ENCODE data around the gene ELFN2. TPM values are rescaled to one million over a fixed set of nuclear protein-coding genes. Genes with fewer than 3 reads are reported as not detected.
A peak's percentile ranks its signal among the peaks of the same experiment; 100 is the strongest.

Gene ELFN2
- total and polyA plus RNA-seq, 5 donors from 2014 or later, result 0.44 TPM; not detected in 4

DNA sequence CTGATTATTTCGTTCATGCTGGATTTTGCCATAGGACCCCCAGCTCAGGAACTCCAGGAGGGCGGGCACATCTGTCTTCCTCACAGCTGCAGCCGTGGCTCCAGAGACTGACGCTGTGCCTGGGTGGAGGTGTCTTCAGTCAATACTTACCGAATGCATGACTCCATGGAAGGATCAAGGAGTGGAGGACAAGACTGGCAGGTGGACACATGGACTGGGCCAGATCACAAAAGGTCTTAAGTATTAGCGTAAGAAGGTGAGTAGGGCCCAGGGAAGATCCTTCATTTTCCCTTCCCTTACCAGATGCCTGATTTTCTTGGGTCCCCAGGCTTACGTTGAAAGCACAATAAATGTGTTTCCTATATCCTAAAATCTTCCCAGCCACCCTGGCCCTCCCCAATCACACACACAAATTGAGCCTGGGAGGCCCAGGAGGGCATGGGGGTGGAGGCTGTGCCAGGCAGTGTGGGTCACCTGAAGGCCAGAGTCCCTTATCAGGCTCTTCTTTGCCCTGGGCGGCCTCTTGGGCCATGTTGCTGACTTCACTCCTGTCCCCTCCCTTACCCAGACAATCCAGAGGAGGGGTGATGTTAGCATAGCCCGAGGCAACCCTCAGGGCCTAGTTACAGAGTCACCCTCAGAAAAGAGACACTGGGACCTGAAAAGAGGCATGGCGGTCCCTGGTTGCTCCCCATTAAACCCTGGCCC, 88.6 kb downstream of the ELFN2 start:
- H3K4me3 ChIP-seq (ENCODE audit: low read depth, low read length), result no peak overlapping the region

DNA sequence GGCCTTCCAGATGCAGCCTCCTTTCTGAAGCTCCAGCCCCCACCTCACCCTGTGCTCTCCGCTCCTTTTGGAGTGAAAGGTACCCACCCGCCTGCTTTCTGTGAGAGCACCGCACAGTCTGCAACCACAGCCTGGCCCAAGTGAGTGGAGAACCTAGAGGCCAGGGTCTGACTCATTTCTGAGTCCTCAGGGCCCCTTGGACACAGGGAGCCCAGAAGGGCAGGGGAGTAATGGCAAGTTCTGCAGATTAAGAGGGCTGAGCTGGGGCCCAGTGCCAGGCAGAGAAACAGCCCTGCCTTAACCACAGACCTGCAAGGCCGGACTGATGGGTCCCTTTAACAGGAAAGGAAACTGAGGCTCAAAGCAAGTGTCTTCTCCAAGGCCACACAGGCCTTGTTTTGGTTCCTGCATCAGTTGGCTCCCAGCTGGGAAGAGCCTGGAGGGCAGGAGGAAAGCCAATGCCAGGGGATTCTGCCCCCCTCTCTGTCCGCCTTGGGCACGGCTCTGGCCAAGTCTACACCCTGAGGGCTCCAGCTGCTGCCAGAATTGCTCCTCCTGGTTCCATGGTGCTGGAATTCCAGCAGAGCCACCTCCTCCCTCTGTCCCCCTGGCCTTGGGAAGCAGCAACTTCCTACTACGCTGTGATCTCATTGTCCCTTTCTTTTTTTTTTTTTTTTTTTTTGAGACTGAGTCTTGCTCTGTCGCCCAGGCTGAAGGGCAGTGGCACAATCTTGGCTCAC, 89.9 kb downstream of the ELFN2 start:
- peaks cover 47% of the 10 kb centered on the region for H3K27me3 Mint-ChIP-seq
- H3K27ac ChIP-seq (ENCODE audit: insufficient read depth, low read length, poor library complexity, severe bottlenecking), result no peak overlapping the region
- DNase-seq, result no peak

More for the DNA sequence above, 88.6 kb downstream of the ELFN2 start:
- Mint-ChIP-seq H3K27ac (no peak overlapping the region), H3K4me3 (no peak overlapping the region), H3K36me3 (no peaks in the 10 kb centered on the region), H3K27me3 (peaks cover 38% of the 10 kb centered on the region), H3K9me3 (peaks cover 0 to 4% (median 0%) of the 10 kb centered on the region in 7 donors), H3K4me1 (peaks cover 0 to 17% (median 3%) of the 10 kb centered on the region in 4 donors)
- ATAC-seq (ENCODE audit: low read depth in 2 of 2) (no peak), DNase-seq (no peak)
- H3K27ac ChIP-seq (ENCODE audit: insufficient read depth, low read length, poor library complexity, severe bottlenecking), result no peak overlapping the region
- H3K9me3 ChIP-seq (ENCODE audit: control insufficient read depth in 2 of 2, low read length in 2 of 2), result no peaks in the 10 kb centered on the region
- peaks cover 13% of the 10 kb centered on the region for H3K4me1 ChIP-seq (ENCODE audit: control insufficient read depth, insufficient read depth, low read length, poor library complexity, severe bottlenecking)
- H3K27me3 ChIP-seq (ENCODE audit: control insufficient read depth, insufficient read depth, low read length), result peaks cover 13% of the 10 kb centered on the region
- no peaks in the 10 kb centered on the region for H3K36me3 ChIP-seq (ENCODE audit: control insufficient read depth, insufficient read depth, low read length)

DNA sequence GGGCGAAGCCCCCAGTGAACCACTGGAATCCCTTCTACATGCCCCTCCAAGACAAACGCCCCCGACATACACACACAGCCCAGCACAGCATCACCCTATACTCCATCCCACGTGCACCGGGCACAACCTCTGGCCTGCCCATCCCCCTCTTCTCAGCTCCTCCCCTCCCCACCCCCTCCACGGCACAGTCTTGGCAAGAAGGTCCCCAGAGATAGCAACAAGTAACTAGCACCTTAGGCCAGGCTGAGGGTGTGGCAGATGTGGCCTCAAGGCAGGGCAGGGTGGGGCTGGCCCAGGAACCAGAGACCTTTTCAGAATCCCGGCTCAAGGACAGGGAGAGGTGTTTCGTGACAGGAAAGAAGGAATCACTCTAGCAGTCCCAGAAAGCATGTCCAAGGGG, 90.7 kb downstream of the ELFN2 start:
- Histone ChIP-seq H3K27ac (ENCODE audit: insufficient read depth, low read length, poor library complexity, severe bottlenecking) (no peak overlapping the region), H3K4me3 (ENCODE audit: low read depth, low read length) (no peak overlapping the region), H3K27me3 (ENCODE audit: control insufficient read depth, insufficient read depth, low read length) (peaks cover 21% of the 10 kb centered on the region), H3K4me1 (ENCODE audit: control insufficient read depth, insufficient read depth, low read length, poor library complexity, severe bottlenecking) (peaks cover 13% of the 10 kb centered on the region), H3K36me3 (ENCODE audit: control insufficient read depth, insufficient read depth, low read length) (no peaks in the 10 kb centered on the region), H3K9me3 (ENCODE audit: control insufficient read depth in 2 of 2, low read length in 2 of 2) (no peaks in the 10 kb centered on the region)
- H3K4me3 Mint-ChIP-seq, result no peak overlapping the region
- peaks cover 55% of the 10 kb centered on the region for H3K27me3 Mint-ChIP-seq
- no peak for DNase-seq
- H3K27ac Mint-ChIP-seq, result no peak overlapping the region
- H3K4me1 Mint-ChIP-seq, result peaks cover 0 to 17% (median 3%) of the 10 kb centered on the region in 4 donors
- H3K9me3 Mint-ChIP-seq, result peaks cover 0 to 4% (median 0%) of the 10 kb centered on the region in 7 donors
- ATAC-seq (ENCODE audit: low read depth in 2 of 2), result no peak
- H3K36me3 Mint-ChIP-seq, result peaks cover 4% of the 10 kb centered on the region

More for the DNA sequence above, 89.9 kb downstream of the ELFN2 start:
- ATAC-seq (ENCODE audit: low read depth in 2 of 2), result no peak
- Histone ChIP-seq H3K27me3 (ENCODE audit: control insufficient read depth, insufficient read depth, low read length) (peaks cover 18% of the 10 kb centered on the region), H3K4me1 (ENCODE audit: control insufficient read depth, insufficient read depth, low read length, poor library complexity, severe bottlenecking) (peaks cover 13% of the 10 kb centered on the region), H3K36me3 (ENCODE audit: control insufficient read depth, insufficient read depth, low read length) (no peaks in the 10 kb centered on the region), H3K4me3 (ENCODE audit: low read depth, low read length) (no peak overlapping the region), H3K9me3 (ENCODE audit: control insufficient read depth in 2 of 2, low read length in 2 of 2) (no peaks in the 10 kb centered on the region)
- Mint-ChIP-seq H3K4me3 (no peak overlapping the region), H3K27ac (no peak overlapping the region), H3K36me3 (peaks cover 4% of the 10 kb centered on the region), H3K9me3 (peaks cover 0 to 4% (median 0%) of the 10 kb centered on the region in 7 donors), H3K4me1 (peaks cover 0 to 19% (median 3%) of the 10 kb centered on the region in 4 donors)

- no peak overlapping the region for H3K27ac Mint-ChIP-seq
- H3K4me1 Mint-ChIP-seq, result peaks cover 0 to 17% (median 3%) of the 10 kb centered on the region in 4 donors
- H3K27ac ChIP-seq (ENCODE audit: insufficient read depth, low read length, poor library complexity, severe bottlenecking), result no peak overlapping the region
- DNase-seq (no peak), ATAC-seq (ENCODE audit: low read depth in 2 of 2) (no peak)
- peaks cover 4% of the 10 kb centered on the region for H3K36me3 Mint-ChIP-seq
- H3K36me3 ChIP-seq (ENCODE audit: control insufficient read depth, insufficient read depth, low read length), result no peaks in the 10 kb centered on the region
- H3K27me3 ChIP-seq (ENCODE audit: control insufficient read depth, insufficient read depth, low read length), result peaks cover 21% of the 10 kb centered on the region
- peaks cover 13% of the 10 kb centered on the region for H3K4me1 ChIP-seq (ENCODE audit: control insufficient read depth, insufficient read depth, low read length, poor library complexity, severe bottlenecking)
- no peaks in the 10 kb centered on the region for H3K9me3 ChIP-seq (ENCODE audit: control insufficient read depth in 2 of 2, low read length in 2 of 2)
- peaks cover 60% of the 10 kb centered on the region for H3K27me3 Mint-ChIP-seq
- H3K4me3 Mint-ChIP-seq, result peak overlapping the region in 1 of 4 donors; percentile 32
- H3K4me3 ChIP-seq (ENCODE audit: low read depth, low read length), result no peak overlapping the region
- H3K9me3 Mint-ChIP-seq, result peaks cover 0 to 4% (median 0%) of the 10 kb centered on the region in 7 donors
Measured at GRCh38 chr22:37335806-37336199, 91.5 kb downstream of the ELFN2 start.

GRCh38 chr22:37334859-37335805, 92.1 kb downstream of the ELFN2 start:
- Histone ChIP-seq H3K9me3 (ENCODE audit: control insufficient read depth in 2 of 2, low read length in 2 of 2) (no peaks in the 10 kb centered on the region), H3K27me3 (ENCODE audit: control insufficient read depth, insufficient read depth, low read length) (peaks cover 21% of the 10 kb centered on the region), H3K4me3 (ENCODE audit: low read depth, low read length) (no peak overlapping the region), H3K4me1 (ENCODE audit: control insufficient read depth, insufficient read depth, low read length, poor library complexity, severe bottlenecking) (peaks cover 13% of the 10 kb centered on the region), H3K36me3 (ENCODE audit: control insufficient read depth, insufficient read depth, low read length) (no peaks in the 10 kb centered on the region), H3K27ac (ENCODE audit: insufficient read depth, low read length, poor library complexity, severe bottlenecking) (no peak overlapping the region)
- Mint-ChIP-seq H3K27me3 (peaks cover 66% of the 10 kb centered on the region), H3K4me1 (peaks cover 0 to 17% (median 3%) of the 10 kb centered on the region in 4 donors), H3K27ac (no peak overlapping the region), H3K36me3 (peaks cover 4% of the 10 kb centered on the region), H3K9me3 (peaks cover 0 to 4% (median 0%) of the 10 kb centered on the region in 7 donors), H3K4me3 (peak overlapping the region in 2 of 4 donors; percentile 22 to 69)
- DNase-seq (no peak), ATAC-seq (ENCODE audit: low read depth in 2 of 2) (no peak)

- Histone ChIP-seq H3K27me3 (ENCODE audit: control insufficient read depth, insufficient read depth, low read length) (peaks cover 21% of the 10 kb centered on the region), H3K4me3 (ENCODE audit: low read depth, low read length) (no peak overlapping the region), H3K9me3 (ENCODE audit: control insufficient read depth in 2 of 2, low read length in 2 of 2) (no peaks in the 10 kb centered on the region), H3K4me1 (ENCODE audit: control insufficient read depth, insufficient read depth, low read length, poor library complexity, severe bottlenecking) (peaks cover 13% of the 10 kb centered on the region), H3K36me3 (ENCODE audit: control insufficient read depth, insufficient read depth, low read length) (no peaks in the 10 kb centered on the region), H3K27ac (ENCODE audit: insufficient read depth, low read length, poor library complexity, severe bottlenecking) (no peak overlapping the region)
- no peak for DNase-seq
- H3K27me3 Mint-ChIP-seq, result peaks cover 72% of the 10 kb centered on the region
- H3K9me3 Mint-ChIP-seq, result peaks cover 0 to 4% (median 0%) of the 10 kb centered on the region in 7 donors
- H3K4me3 Mint-ChIP-seq, result no peak overlapping the region
- peaks cover 0 to 17% (median 3%) of the 10 kb centered on the region in 4 donors for H3K4me1 Mint-ChIP-seq
- peaks cover 4% of the 10 kb centered on the region for H3K36me3 Mint-ChIP-seq
- no peak for ATAC-seq (ENCODE audit: low read depth in 2 of 2)
- no peak overlapping the region for H3K27ac Mint-ChIP-seq
Measured at GRCh38 chr22:37334461-37334858, 92.8 kb downstream of the ELFN2 start.

DNA sequence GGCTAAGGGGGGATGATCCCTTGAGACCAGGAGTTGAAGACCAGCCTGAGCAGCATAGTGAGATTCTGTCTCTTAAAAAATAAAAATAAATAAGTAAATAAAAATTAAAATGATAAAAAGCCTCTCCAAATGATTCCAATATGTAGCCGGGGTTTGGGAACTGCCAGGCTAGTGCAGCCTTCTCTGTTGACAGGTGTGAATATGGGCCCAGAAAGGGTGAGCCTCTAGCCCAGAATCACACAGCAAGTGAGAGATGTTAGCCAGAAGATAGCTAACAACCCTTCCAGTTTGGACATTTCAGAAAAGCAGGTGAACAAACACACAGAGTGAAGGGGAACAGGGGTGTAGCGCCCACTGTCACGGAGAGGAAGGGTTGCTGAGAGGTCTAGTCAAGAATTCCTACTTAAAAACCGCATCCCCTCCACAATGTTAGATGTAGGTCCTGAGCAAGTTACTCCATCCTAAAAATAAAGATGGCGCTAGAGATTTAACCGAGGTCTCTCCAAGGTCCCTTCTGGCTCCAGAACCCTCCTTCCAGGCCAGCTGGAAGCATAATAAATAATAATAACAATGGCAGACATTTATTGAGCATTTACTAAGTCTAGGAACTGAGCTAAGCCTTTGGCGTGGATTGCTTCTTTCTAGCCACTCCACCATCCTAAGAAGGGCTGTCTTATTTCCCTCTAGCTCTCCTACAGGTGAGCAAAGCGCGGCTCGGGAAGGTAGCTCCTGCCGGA, 93.4 kb downstream of the ELFN2 start:
- Histone ChIP-seq H3K36me3 (ENCODE audit: control insufficient read depth, insufficient read depth, low read length) (no peaks in the 10 kb centered on the region), H3K27ac (ENCODE audit: insufficient read depth, low read length, poor library complexity, severe bottlenecking) (no peak overlapping the region), H3K27me3 (ENCODE audit: control insufficient read depth, insufficient read depth, low read length) (peaks cover 21% of the 10 kb centered on the region), H3K9me3 (ENCODE audit: control insufficient read depth in 2 of 2, low read length in 2 of 2) (no peaks in the 10 kb centered on the region), H3K4me3 (ENCODE audit: low read depth, low read length) (no peak overlapping the region), H3K4me1 (ENCODE audit: control insufficient read depth, insufficient read depth, low read length, poor library complexity, severe bottlenecking) (peaks cover 13% of the 10 kb centered on the region)
- DNase-seq, result no peak
- Mint-ChIP-seq H3K9me3 (peaks cover 0 to 5% (median 0%) of the 10 kb centered on the region in 7 donors), H3K4me3 (peak overlapping the region in 1 of 4 donors; percentile 6), H3K27ac (no peak overlapping the region), H3K4me1 (peaks cover 0 to 17% (median 3%) of the 10 kb centered on the region in 4 donors), H3K27me3 (peaks cover 78% of the 10 kb centered on the region), H3K36me3 (peaks cover 4% of the 10 kb centered on the region)
- ATAC-seq (ENCODE audit: low read depth in 2 of 2), result no peak

Data from CD4-positive, CD25-positive, alpha-beta regulatory T cell (primary cell).